ENCODE measurements around the gene PBX1.

DNA sequence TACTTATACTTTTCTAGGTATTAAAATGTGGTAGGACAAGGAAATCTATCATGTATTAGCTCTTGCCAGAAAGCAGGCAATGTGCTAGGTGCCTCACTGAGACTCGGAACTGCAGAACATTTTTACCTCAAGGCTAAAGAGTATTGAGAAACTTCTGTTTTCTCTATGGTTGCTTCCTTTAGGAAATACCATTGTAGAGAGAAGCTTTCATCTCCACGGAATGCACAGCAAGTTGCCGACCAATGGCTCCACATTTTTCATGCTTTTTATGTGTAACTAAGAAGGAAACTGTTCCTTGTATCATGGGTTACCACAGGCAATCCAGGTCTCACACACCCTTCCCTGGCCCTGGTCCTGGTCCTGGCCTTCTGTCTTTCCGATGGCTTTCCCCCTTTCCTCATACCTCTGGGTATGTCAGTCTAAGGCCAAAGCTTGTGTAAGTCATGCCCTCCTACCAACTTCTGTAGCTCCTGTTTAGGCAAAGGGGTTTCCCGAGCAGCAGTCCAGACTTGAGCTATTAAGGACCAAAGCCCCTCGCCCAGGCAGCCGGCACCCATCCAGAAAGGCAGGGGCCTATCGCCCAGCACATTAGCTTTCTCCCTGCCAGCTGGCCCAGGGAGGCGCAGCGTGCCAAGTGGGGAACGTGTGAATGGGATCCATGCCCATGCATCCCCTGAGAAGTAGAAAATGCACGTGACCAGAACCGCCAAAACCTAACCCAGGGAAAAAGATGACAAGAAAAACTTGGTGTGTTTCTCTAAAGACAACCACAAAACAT is 225.0 kb downstream of the PBX1 start:
- TF ChIP-seq, protein P1, sequence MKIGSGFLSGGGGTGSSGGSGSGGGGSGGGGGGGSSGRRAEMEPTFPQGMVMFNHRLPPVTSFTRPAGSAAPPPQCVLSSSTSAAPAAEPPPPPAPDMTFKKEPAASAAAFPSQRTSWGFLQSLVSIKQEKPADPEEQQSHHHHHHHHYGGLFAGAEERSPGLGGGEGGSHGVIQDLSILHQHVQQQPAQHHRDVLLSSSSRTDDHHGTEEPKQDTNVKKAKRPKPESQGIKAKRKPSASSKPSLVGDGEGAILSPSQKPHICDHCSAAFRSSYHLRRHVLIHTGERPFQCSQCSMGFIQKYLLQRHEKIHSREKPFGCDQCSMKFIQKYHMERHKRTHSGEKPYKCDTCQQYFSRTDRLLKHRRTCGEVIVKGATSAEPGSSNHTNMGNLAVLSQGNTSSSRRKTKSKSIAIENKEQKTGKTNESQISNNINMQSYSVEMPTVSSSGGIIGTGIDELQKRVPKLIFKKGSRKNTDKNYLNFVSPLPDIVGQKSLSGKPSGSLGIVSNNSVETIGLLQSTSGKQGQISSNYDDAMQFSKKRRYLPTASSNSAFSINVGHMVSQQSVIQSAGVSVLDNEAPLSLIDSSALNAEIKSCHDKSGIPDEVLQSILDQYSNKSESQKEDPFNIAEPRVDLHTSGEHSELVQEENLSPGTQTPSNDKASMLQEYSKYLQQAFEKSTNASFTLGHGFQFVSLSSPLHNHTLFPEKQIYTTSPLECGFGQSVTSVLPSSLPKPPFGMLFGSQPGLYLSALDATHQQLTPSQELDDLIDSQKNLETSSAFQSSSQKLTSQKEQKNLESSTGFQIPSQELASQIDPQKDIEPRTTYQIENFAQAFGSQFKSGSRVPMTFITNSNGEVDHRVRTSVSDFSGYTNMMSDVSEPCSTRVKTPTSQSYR (CRISPR knock-in tag; IDR thresholded peaks at IDR 0.05): no peak
- TF ChIP-seq, protein P2, sequence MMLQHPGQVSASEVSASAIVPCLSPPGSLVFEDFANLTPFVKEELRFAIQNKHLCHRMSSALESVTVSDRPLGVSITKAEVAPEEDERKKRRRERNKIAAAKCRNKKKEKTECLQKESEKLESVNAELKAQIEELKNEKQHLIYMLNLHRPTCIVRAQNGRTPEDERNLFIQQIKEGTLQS (CRISPR knock-in tag; conservative IDR thresholded peaks at IDR 0.05): no peak
- TF ChIP-seq, protein P3, sequence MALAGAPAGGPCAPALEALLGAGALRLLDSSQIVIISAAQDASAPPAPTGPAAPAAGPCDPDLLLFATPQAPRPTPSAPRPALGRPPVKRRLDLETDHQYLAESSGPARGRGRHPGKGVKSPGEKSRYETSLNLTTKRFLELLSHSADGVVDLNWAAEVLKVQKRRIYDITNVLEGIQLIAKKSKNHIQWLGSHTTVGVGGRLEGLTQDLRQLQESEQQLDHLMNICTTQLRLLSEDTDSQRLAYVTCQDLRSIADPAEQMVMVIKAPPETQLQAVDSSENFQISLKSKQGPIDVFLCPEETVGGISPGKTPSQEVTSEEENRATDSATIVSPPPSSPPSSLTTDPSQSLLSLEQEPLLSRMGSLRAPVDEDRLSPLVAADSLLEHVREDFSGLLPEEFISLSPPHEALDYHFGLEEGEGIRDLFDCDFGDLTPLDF (CRISPR knock-in tag; IDR thresholded peaks at IDR 0.05): no peak
- TF ChIP-seq CTCF (IDR thresholded peaks at IDR 0.05) (no peak), NR3C1 (CRISPR knock-in tag; conservative IDR thresholded peaks at IDR 0.05; ENCODE audit: low read depth) (no peak), ATF1 (CRISPR knock-in tag; IDR thresholded peaks at IDR 0.05) (no peak), JUN (CRISPR knock-in tag; IDR thresholded peaks at IDR 0.05) (no peak), RORB (CRISPR knock-in tag; IDR thresholded peaks at IDR 0.05) (no peak), ZNF263 (CRISPR knock-in tag; IDR thresholded peaks at IDR 0.05; ENCODE audit: low read depth) (no peak), TP53 (CRISPR knock-in tag; IDR thresholded peaks at IDR 0.05) (no peak), TEAD4 (CRISPR knock-in tag; IDR thresholded peaks at IDR 0.05) (no peak), ARID4B (CRISPR knock-in tag; IDR thresholded peaks at IDR 0.05; ENCODE audit: borderline replicate concordance) (no peak)
